ENCODE measurements around the gene EEF1A2. TPM values are rescaled to one million over a fixed set of nuclear protein-coding genes. Genes with fewer than 3 reads are reported as not detected.

Gene EEF1A2
- polyA plus RNA-seq = not detected

GRCh38 chr20:63498960-63499337 lies at the start of gene EEF1A2:
TSS of gene EEF1A2 (minus strand) at chr20:63499083. CDS start at chr20:63497763, 1,320 bp downstream.
- Mint-ChIP-seq H3K36me3 (no peaks in the 10 kb centered on the region), H3K9me3 (peaks cover 0 to under 1% (median under 1%) of the 10 kb centered on the region in 3 donors), H3K27me3 (peaks cover 11% of the 10 kb centered on the region), H3K4me3 (peak within 1 kb of the TSS in 1 of 4 donors; percentile 30), H3K27ac (no peak within 1 kb of the TSS), H3K4me1 (peaks cover 0 to 1% (median 0%) of the 10 kb centered on the region in 3 donors)

GRCh38 chr20:63548542-63548941 lies 49.7 kb upstream of the EEF1A2 start:
- Mint-ChIP-seq H3K36me3 (peaks cover 4% of the 10 kb centered on the region), H3K27me3 (peaks cover 11% of the 10 kb centered on the region), H3K9me3 (no peaks in the 10 kb centered on the region), H3K4me3 (peak overlapping the region in 1 of 4 donors; percentile 67), H3K27ac (peak overlapping the region in 2 of 3 donors; percentile 43 to 65), H3K4me1 (peaks cover 24 to 31% (median 30%) of the 10 kb centered on the region in 3 donors)

GRCh38 chr20:63547725-63548480 lies 49.0 kb upstream of the EEF1A2 start, which contains the start of gene SRMS:
TSS of gene SRMS (minus strand) at chr20:63547749. CDS start at chr20:63547463, 286 bp downstream.
- H3K27me3 Mint-ChIP-seq = peaks cover 11% of the 10 kb centered on the region
- H3K4me1 Mint-ChIP-seq = peaks cover 23 to 31% (median 29%) of the 10 kb centered on the region in 3 donors
- peak within 1 kb of the TSS in 1 of 4 donors; percentile 67 for H3K4me3 Mint-ChIP-seq
- peaks cover 4% of the 10 kb centered on the region for H3K36me3 Mint-ChIP-seq
- H3K27ac Mint-ChIP-seq = peak within 1 kb of the TSS in 2 of 3 donors; percentile 43 to 65
- H3K9me3 Mint-ChIP-seq = no peaks in the 10 kb centered on the region

- Mint-ChIP-seq H3K4me1 (peaks cover 20 to 30% (median 21%) of the 10 kb centered on the region in 3 donors), H3K9me3 (no peaks in the 10 kb centered on the region), H3K36me3 (peaks cover 4% of the 10 kb centered on the region), H3K27ac (no peak overlapping the region), H3K27me3 (peaks cover 12% of the 10 kb centered on the region), H3K4me3 (peak overlapping the region in 1 of 4 donors; percentile 36)
Measured at GRCh38 chr20:63546956-63547724, 48.3 kb upstream of the EEF1A2 start.

- peaks cover 4% of the 10 kb centered on the region for H3K36me3 Mint-ChIP-seq
- H3K9me3 Mint-ChIP-seq = no peaks in the 10 kb centered on the region
- peak overlapping the region in 1 of 4 donors; percentile 79 for H3K4me3 Mint-ChIP-seq
- H3K27ac Mint-ChIP-seq = peak overlapping the region in 2 of 3 donors; percentile 23 to 92
- peaks cover 19 to 31% (median 21%) of the 10 kb centered on the region in 3 donors for H3K4me1 Mint-ChIP-seq
- peaks cover 12% of the 10 kb centered on the region for H3K27me3 Mint-ChIP-seq
Measured at GRCh38 chr20:63546256-63546955, 47.5 kb upstream of the EEF1A2 start.

- Mint-ChIP-seq H3K9me3 (no peaks in the 10 kb centered on the region), H3K4me1 (peaks cover 14 to 28% (median 21%) of the 10 kb centered on the region in 3 donors), H3K4me3 (peak overlapping the region in 2 of 4 donors; percentile 69 to 79), H3K27me3 (peaks cover 12% of the 10 kb centered on the region), H3K27ac (peak overlapping the region in 2 of 3 donors; percentile 90 to 92), H3K36me3 (peaks cover 4% of the 10 kb centered on the region)
Measured at GRCh38 chr20:63545814-63546213, 46.9 kb upstream of the EEF1A2 start.

- Mint-ChIP-seq H3K27me3 (peaks cover 12% of the 10 kb centered on the region), H3K36me3 (peaks cover 3% of the 10 kb centered on the region), H3K4me3 (peak overlapping the region in 3 of 4 donors; percentile 69 to 83 (median 79)), H3K9me3 (no peaks in the 10 kb centered on the region), H3K4me1 (peaks cover 14 to 28% (median 21%) of the 10 kb centered on the region in 3 donors), H3K27ac (peak overlapping the region in 2 of 3 donors; percentile 90 to 92)
Measured at GRCh38 chr20:63544958-63545516, 46.2 kb upstream of the EEF1A2 start.

- H3K27me3 Mint-ChIP-seq = peaks cover 10% of the 10 kb centered on the region
- H3K4me1 Mint-ChIP-seq = peaks cover 11 to 26% (median 21%) of the 10 kb centered on the region in 3 donors
- no peaks in the 10 kb centered on the region for H3K9me3 Mint-ChIP-seq
- peak overlapping the region in 1 of 4 donors; percentile 70 for H3K4me3 Mint-ChIP-seq
- peaks cover 3% of the 10 kb centered on the region for H3K36me3 Mint-ChIP-seq
- H3K27ac Mint-ChIP-seq = peak overlapping the region in 2 of 3 donors; percentile 53 to 77
Measured at GRCh38 chr20:63544241-63544957, 45.5 kb upstream of the EEF1A2 start.

GRCh38 chr20:63543733-63544132 lies 44.9 kb upstream of the EEF1A2 start:
- peaks cover 10 to 26% (median 21%) of the 10 kb centered on the region in 3 donors for H3K4me1 Mint-ChIP-seq
- peak overlapping the region in 2 of 4 donors; percentile 12 to 70 for H3K4me3 Mint-ChIP-seq
- H3K9me3 Mint-ChIP-seq = no peaks in the 10 kb centered on the region
- peaks cover 3% of the 10 kb centered on the region for H3K36me3 Mint-ChIP-seq
- H3K27ac Mint-ChIP-seq = peak overlapping the region in 2 of 3 donors; percentile 53 to 77
- peaks cover 9% of the 10 kb centered on the region for H3K27me3 Mint-ChIP-seq

GRCh38 chr20:63543131-63543530 lies 44.2 kb upstream of the EEF1A2 start:
- peaks cover 7% of the 10 kb centered on the region for H3K27me3 Mint-ChIP-seq
- H3K4me1 Mint-ChIP-seq = peaks cover 10 to 26% (median 21%) of the 10 kb centered on the region in 3 donors
- peaks cover 3% of the 10 kb centered on the region for H3K36me3 Mint-ChIP-seq
- H3K9me3 Mint-ChIP-seq = no peaks in the 10 kb centered on the region
- H3K4me3 Mint-ChIP-seq = peak overlapping the region; percentile 64 to 87 (median 76)
- peak overlapping the region; percentile 77 to 90 (median 81) for H3K27ac Mint-ChIP-seq

- peaks cover 3% of the 10 kb centered on the region for H3K36me3 Mint-ChIP-seq
- H3K9me3 Mint-ChIP-seq = no peaks in the 10 kb centered on the region
- peak overlapping the region; percentile 77 to 90 (median 81) for H3K27ac Mint-ChIP-seq
- H3K27me3 Mint-ChIP-seq = peaks cover 7% of the 10 kb centered on the region
- H3K4me1 Mint-ChIP-seq = peaks cover 10 to 26% (median 21%) of the 10 kb centered on the region in 3 donors
- H3K4me3 Mint-ChIP-seq = peak overlapping the region; percentile 64 to 87 (median 76)
Measured at GRCh38 chr20:63542696-63543095, 43.8 kb upstream of the EEF1A2 start.

- Mint-ChIP-seq H3K27ac (peak overlapping the region; percentile 77 to 94 (median 81)), H3K4me1 (peaks cover 10 to 26% (median 23%) of the 10 kb centered on the region in 3 donors), H3K4me3 (peak overlapping the region; percentile 64 to 87 (median 82)), H3K36me3 (peaks cover 3% of the 10 kb centered on the region), H3K27me3 (peaks cover 7% of the 10 kb centered on the region), H3K9me3 (no peaks in the 10 kb centered on the region)
Measured at GRCh38 chr20:63542031-63542559, 43.2 kb upstream of the EEF1A2 start.

GRCh38 chr20:63541371-63541770 lies 42.5 kb upstream of the EEF1A2 start:
- Mint-ChIP-seq H3K4me1 (peaks cover 10 to 25% (median 21%) of the 10 kb centered on the region in 3 donors), H3K27ac (peak overlapping the region in 2 of 3 donors; percentile 77), H3K9me3 (no peaks in the 10 kb centered on the region), H3K27me3 (peaks cover 4% of the 10 kb centered on the region), H3K36me3 (peaks cover 3% of the 10 kb centered on the region), H3K4me3 (peak overlapping the region in 1 of 4 donors; percentile 85)
